Natural killer cell (primary cell): ENCODE results near the gene CRYBA4. TPM values are rescaled to one million over a fixed set of nuclear protein-coding genes. Genes with fewer than 3 reads are reported as not detected.

ENCODE experiments used
- ATAC-seq, 3 donors: fragments of 150-1000 bp in 2 of 3; fragments of 200-7000 bp in 1 of 3; cut with Tn5 transposase; 1 replicate in 1 of 3; 2 replicates in 2 of 3; pipeline ENCODE4 v1.10.0; 2021; ENCODE audit warnings: mild to moderate bottlenecking in 2 of 3, moderate library complexity in 2 of 3
- DNase-seq, 2 donors: peaks; one replicate each; pipeline versions ENCODE4 v3.0.0 to v3.0.0-alpha.2; 2013 to 2021; ENCODE audit warnings: mixed read lengths in 1 of 2
- H3K27ac ChIP-seq: one replicate; pipeline ENCODE4 v1.5.1; 2013; ENCODE audit warnings: mild to moderate bottlenecking, low read length
- H3K27me3 ChIP-seq: one replicate; pipeline ENCODE4 v1.6.1; 2013; ENCODE audit warnings: low read length; ENCODE audit not compliant: control insufficient read depth, insufficient read depth
- H3K36me3 ChIP-seq: one replicate; pipeline ENCODE4 v1.6.1; 2013; ENCODE audit warnings: low read length; ENCODE audit not compliant: control insufficient read depth, insufficient read depth
- H3K4me1 ChIP-seq: one replicate; pipeline ENCODE4 v1.6.1; 2013; ENCODE audit warnings: low read length; ENCODE audit not compliant: control insufficient read depth, insufficient read depth
- H3K4me3 ChIP-seq: one replicate; pipeline ENCODE4 v1.5.1; 2013; ENCODE audit warnings: low read length
- H3K9me3 ChIP-seq: one replicate; pipeline ENCODE4 v1.6.1; 2013; ENCODE audit warnings: low read length; ENCODE audit not compliant: control insufficient read depth, insufficient read depth
- H3K27ac Mint-ChIP-seq, 2 donors: one replicate each; pipeline ENCODE4 v1.8.0; 2022; ENCODE audit warnings: mild to moderate bottlenecking in 2 of 2, mixed read lengths in 2 of 2, moderate library complexity in 1 of 2
- H3K27me3 Mint-ChIP-seq, 2 donors: one replicate each; pipeline ENCODE4 v1.8.0; 2022; ENCODE audit warnings: low read depth in 2 of 2, mixed read lengths in 2 of 2
- H3K36me3 Mint-ChIP-seq: one replicate; pipeline ENCODE4 v1.8.0; 2022; ENCODE audit warnings: mixed read lengths
- H3K4me1 Mint-ChIP-seq, 2 donors: one replicate each; pipeline ENCODE4 v1.8.0; 2022; ENCODE audit warnings: mixed read lengths in 2 of 2
- H3K4me3 Mint-ChIP-seq: one replicate; pipeline ENCODE4 v1.8.0; 2022; ENCODE audit warnings: mild to moderate bottlenecking, moderate library complexity, mixed read lengths
- H3K9me3 Mint-ChIP-seq, 2 donors: one replicate each; pipeline ENCODE4 v1.8.0; 2022; ENCODE audit warnings: mixed read lengths in 2 of 2
- WGBS: methylation state at CpG from one replicate; pipeline ENCODE4 v1.1.7; 2013; ENCODE audit warnings: missing lambda C conversion rate; ENCODE audit not compliant: insufficient coverage; 5-methylcytosine and 5-hydroxymethylcytosine counted together
- intact Hi-C: fragments of 100-400 bp; cut with micrococcal nuclease; formaldehyde crosslinking; loops from one replicate; pipeline ENCODE4 v1.14.2; 2022
- total RNA-seq, 4 donors: library from RNA; stranded (reverse); fragments of 120-200 nt in 1 of 4; gene quantifications; one replicate each; pipeline versions ENCODE4 v1.2.3 to v1.2.4, GENCODE V29; 2013 to 2022
- TF ChIP-seq, protein P1 (sequence below): fragments of 200-600 bp; IDR thresholded peaks from one replicate; pipeline ENCODE4 v1.8.0; 2022; ENCODE audit warnings: antibody characterized with exemption

The CRYBA4 gene
- total RNA-seq, 3 donors from 2014 or later (not counting 1 experiment from before 2014, with no cell fraction given): 0.59 TPM; not detected in 2

DNA sequence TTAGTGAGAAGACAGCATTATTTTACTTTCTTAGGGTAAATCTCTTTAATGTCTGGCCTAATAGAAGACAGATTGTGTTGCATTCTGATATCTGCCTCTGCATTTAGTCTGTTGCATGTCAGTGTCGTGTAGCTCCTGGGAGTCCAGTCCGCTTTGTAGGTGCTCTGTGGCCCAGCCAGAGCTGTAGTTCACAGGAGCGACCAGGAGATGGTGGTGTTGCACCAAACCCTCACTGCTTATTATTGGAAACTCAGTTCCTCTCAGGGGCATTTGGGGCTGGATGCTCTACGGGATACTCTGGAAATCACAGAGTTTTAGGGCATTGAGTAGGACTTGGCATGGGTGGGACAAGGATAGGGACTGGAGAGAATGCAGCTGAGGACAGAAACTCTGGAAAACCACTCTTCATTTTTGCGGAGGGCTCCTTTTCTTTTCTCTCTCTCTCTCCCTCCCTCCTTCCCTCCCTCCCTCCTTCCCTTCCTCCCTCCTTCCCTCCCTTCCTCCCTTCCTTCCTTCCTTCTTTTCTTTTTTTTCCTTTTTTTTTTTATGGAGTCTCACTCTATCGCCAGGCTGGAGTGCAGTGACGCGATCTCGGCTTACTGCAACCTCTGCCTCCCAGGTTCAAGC, 57.4 kb downstream of the CRYBA4 start:
- Histone ChIP-seq H3K36me3 (peaks cover 22% of the 10 kb centered on the region), H3K9me3 (no peaks in the 10 kb centered on the region), H3K27ac (no peak overlapping the region), H3K27me3 (no peaks in the 10 kb centered on the region), H3K4me3 (no peak overlapping the region), H3K4me1 (peaks cover 35% of the 10 kb centered on the region)
- WGBS: 58% methylated on average over 9 of the region's 9 CpGs
- peak overlapping the region; percentile 67 to 69 for H3K27ac Mint-ChIP-seq
- peaks cover 49 to 69% of the 10 kb centered on the region in 2 donors for H3K4me1 Mint-ChIP-seq
- no peaks in the 10 kb centered on the region for H3K27me3 Mint-ChIP-seq
- DNase-seq (peak; percentile 62 to 84), ATAC-seq (peak; percentile 86 to 94 (median 91))
- intact Hi-C loops: loop anchor here (10.0 kb wide), 1 partner anchor 314 kb away; no protein-coding TSS in a partner anchor
- H3K36me3 Mint-ChIP-seq: no peaks in the 10 kb centered on the region
- no peaks in the 10 kb centered on the region for H3K9me3 Mint-ChIP-seq
- no peak overlapping the region for H3K4me3 Mint-ChIP-seq
- TF ChIP-seq, protein P1, sequence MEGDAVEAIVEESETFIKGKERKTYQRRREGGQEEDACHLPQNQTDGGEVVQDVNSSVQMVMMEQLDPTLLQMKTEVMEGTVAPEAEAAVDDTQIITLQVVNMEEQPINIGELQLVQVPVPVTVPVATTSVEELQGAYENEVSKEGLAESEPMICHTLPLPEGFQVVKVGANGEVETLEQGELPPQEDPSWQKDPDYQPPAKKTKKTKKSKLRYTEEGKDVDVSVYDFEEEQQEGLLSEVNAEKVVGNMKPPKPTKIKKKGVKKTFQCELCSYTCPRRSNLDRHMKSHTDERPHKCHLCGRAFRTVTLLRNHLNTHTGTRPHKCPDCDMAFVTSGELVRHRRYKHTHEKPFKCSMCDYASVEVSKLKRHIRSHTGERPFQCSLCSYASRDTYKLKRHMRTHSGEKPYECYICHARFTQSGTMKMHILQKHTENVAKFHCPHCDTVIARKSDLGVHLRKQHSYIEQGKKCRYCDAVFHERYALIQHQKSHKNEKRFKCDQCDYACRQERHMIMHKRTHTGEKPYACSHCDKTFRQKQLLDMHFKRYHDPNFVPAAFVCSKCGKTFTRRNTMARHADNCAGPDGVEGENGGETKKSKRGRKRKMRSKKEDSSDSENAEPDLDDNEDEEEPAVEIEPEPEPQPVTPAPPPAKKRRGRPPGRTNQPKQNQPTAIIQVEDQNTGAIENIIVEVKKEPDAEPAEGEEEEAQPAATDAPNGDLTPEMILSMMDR: peak; percentile 95

Other genes with a start within 250 kb of the CRYBA4 start
- gene ASPHD2, start 192.7 kb upstream of the CRYBA4 start, total RNA-seq: 1 to 10 TPM; 1.6 to 3.0 (median 1.9) TPM
- gene HPS4, start 138.2 kb upstream of the CRYBA4 start, total RNA-seq: 10 to 100 TPM; 44.8 to 53.6 (median 50.7) TPM
- 10 to 100 TPM; 18.8 to 21.5 (median 21.4) TPM for gene SRRD, start 138.1 kb upstream of the CRYBA4 start, total RNA-seq
- gene TFIP11, start 109.5 kb upstream of the CRYBA4 start, total RNA-seq: 100 to 1,000 TPM; 108 to 131 (median 124) TPM
- 100 to 1,000 TPM; 145 to 206 (median 155) TPM for gene TPST2, start 31.8 kb upstream of the CRYBA4 start, total RNA-seq
- gene CRYBB1, start 3.9 kb upstream of the CRYBA4 start, total RNA-seq: not detected
- 100 to 1,000 TPM in 1 of 3 donors, 10 to 100 TPM in 2; 75.3 to 105 (median 76.3) TPM for gene MIAT, start 35.6 kb downstream of the CRYBA4 start, total RNA-seq